NOMO-1 (cell line): ENCODE data around the gene AVL9.
A peak's percentile ranks its signal among the peaks of the same experiment; 100 is the strongest.
"Not testable (repeated sequence)": the region's sequence is repeated elsewhere in the genome, so short reads cannot be mapped to it uniquely, and the experiment has no call there.

Experiments used
- DNase-seq, 2 experiments: peaks; one replicate each; lab custom pipeline; 2025; ENCODE audit not compliant: unreplicated experiment in 2 of 2; lab: John Stamatoyannopoulos, UW

The AVL9 gene

GRCh38 chr7:32495298-32496051 lies at the start of gene AVL9:
Gene AVL9 (plus strand): TSS chr7:32495489. CDS start chr7:32495710, 221 bp downstream.
- DNase-seq = peak; percentile 88 to 94

DNA sequence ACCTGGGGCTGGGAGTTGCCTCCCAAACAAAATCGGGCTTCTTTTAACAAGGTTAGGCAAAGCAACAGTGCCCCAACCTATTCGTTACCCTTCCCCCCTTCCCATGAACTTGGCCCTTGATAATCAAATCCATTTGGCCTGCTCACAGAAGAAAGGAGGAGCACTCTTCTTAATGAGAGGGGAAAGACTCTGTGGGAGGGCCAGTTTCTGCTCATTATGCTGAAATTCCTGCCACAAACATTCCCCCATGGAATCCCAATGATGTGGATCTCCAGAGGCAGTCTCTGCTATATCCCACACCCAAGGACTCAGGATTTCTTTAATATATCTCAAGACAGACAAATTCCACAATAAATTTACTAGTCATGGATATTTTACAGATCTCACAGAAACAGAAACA lies 48.1 kb upstream of the AVL9 start:
- no peak for DNase-seq

DNA sequence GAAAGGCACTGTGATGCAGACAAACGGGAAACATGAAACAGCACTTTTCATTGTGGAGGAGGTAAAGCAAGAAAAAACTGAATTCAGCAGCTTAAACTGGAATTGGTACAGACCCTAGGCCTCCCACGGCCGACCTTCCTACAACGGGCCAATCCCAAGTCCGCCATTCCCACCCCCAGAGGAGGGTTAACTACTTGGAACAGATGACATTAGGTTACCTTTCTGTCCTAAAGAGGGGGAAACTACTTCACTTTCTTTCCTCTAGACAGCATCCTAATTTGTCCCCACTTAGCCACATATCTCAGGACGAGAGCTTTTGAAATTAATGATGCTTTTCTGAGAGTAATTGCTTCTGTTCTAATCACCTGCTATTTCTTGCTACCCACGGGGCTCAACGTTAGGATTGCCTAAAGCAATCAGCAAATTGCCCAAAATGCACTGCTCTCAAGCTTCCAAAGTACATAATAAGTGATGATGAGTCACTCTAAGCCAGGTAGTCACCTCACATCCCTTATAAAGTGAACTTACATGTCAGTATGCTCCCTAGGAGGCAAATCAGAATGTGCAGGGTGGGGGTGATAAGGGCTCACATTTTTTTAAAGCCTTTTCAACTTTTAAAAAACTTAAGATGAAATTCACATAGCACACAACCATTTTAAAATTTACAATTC lies 41.8 kb upstream of the AVL9 start:
- no peak for DNase-seq

- no peak for DNase-seq
Observed at GRCh38 chr7:32458025-32458424, 37.3 kb upstream of the AVL9 start.

DNA sequence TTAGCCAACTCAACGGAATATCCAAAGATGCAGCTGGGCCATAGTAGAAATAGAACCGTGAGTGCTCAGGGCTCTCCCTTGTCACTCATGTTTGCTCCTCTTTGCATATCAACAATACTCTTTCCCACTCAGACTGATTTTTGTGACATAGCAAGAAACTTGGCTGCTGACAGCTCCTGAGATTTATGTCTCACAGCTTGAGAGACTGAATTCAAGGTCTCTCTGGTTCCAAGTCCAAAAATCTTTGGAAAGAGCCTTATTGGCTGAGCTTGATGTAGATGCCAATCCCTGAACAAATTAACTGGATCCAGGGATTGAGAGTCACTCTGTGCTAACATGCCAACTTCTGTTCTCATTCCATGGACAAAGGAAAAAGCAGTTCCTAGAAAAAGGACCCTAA lies 35.5 kb upstream of the AVL9 start:
- DNase-seq = no peak

DNA sequence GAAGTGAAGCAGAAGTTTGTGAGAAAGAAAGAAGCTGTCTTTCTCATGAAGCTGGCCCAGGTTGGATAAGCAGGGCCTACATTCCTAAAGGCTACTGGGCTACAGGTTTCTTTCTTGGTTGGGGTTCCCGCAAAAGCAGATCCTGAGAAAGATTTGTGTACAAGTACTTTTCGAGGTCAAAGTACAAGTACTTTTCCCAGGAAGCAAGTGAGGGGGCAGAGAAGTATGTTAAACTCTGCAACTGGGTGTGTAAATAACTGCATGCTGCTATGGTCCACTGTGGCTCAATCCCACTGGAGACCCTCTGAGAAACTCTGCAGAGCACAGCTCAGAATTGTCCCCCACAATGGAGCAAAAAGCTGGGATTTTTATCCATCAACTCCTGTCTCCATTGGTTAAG lies 33.8 kb upstream of the AVL9 start:
- no peak for DNase-seq

GRCh38 chr7:32462451-32462850 lies 32.8 kb upstream of the AVL9 start:
- no peak for DNase-seq

GRCh38 chr7:32462977-32463376 lies 32.3 kb upstream of the AVL9 start:
- DNase-seq = no peak

DNA sequence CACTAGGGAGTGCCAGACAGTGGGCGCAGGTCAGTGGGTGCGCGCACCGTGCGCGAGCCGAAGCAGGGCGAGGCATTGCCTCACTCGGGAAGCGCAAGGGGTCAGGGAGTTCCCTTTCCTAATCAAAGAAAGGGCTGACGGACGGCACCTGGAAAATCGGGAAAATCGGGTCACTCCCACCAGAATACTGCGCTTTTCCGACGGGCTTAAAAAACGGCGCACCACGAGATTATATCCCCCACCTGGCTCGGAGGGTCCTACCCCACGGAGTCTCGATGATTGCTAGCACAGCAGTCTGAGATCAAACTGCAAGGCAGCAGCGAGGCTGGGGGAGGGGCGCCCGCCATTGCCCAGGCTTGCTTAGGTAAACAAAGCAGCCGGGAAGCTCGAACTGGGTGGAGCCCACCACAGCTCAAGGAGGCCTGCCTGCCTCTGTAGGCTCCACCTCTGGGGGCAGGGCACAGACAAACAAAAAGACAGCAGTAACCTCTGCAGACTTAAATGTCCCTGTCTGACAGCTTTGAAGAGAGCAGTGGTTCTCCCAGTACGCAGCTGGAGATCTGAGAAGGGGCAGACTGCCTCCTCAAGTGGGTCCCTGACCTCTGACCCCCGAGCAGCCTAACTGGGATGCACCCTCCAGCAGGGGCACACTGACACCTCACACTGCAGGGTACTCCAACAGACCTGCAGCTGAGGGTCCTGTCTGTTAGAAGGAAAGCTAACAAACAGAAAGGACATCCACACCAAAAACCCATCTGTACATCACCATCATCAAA lies 30.5 kb upstream of the AVL9 start:
- DNase-seq = not testable (repeated sequence)

GRCh38 chr7:32470004-32470403 lies 25.3 kb upstream of the AVL9 start:
- DNase-seq = not testable (repeated sequence)

GRCh38 chr7:32470871-32471270 lies 24.4 kb upstream of the AVL9 start:
- DNase-seq = no peak

DNA sequence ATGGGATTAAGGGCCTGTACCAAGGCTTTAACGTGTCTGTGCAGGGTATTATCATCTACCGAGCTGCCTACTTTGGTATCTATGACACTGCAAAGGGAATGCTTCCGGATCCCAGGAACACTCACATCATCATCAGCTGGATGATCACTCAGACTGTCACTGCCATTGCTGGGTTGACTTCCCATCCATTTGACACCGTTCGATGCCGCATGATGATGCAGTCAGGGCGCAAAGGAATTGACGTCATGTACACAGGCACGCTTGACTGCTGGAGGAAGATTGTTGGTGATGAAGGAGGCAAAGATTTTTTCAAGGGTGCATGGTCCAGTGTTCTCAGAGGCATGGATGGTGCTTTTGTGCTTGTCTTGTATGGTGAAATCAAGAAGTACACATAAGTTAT lies 23.3 kb upstream of the AVL9 start:
- DNase-seq = no peak

DNA sequence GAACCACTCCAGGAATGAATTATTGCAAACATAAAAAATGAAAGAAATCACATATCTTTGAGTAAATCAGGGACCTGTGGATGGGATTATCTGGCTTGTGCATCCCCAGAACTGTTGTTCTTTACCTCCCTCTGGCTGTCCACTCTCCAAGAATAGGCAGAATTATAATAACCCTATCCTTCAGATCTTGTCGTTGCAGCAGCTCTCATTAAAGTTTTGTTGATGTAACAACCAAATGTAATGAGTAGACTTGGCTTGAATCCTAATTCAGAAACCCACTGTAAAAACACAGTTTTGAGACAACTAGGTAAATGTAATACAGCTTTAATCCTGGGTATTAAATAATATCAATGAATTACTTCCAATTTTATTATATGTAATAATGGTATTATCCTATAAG lies 21.3 kb upstream of the AVL9 start:
- no peak for DNase-seq

DNA sequence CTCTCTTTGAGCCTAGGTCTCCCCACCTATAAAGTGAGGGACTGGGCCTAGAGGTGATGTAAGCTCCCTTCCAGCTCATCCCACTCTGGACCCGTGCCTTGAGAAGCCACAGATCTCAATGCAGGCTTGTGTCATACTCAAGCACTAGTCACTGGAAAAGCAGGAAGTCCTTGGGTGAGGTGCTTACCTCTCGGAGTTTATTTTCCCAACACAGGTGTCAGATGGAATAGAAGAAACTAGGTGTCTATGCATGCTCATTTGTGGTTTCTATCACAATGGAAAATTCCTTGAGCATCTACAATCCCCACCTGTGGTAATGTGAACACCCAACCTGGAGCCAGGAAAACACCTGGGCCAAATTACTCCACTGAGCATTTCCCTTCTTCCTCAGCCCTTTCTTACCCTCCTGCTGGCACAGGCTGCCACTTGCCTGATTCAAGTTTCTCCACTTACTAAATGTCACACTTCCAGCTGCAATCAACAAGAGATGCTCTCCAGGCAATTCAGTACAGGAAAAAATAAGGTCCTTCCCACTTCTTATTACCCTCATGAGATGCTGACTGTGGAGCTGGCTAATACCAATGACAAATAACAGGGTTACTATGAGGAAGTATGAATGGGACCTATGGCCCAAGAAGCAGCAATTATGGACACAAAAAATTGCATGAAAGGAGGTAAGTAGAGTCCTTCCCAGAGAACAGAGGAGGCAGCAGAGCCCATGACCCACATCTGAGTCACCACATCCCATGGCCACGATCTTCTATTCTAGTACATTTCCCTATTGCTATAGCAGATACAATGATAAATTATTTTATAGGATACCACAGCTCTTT lies 18.3 kb upstream of the AVL9 start:
- no peak for DNase-seq

GRCh38 chr7:32477649-32477980 lies 17.7 kb upstream of the AVL9 start:
- DNase-seq = no peak

- DNase-seq = peak; percentile 32 to 33
Observed at GRCh38 chr7:32479574-32480200, 15.6 kb upstream of the AVL9 start.

- no peak for DNase-seq
Observed at GRCh38 chr7:32481176-32481575, 14.1 kb upstream of the AVL9 start.

GRCh38 chr7:32481921-32482320 lies 13.4 kb upstream of the AVL9 start:
- DNase-seq = no peak

- DNase-seq = no peak
Observed at GRCh38 chr7:32489788-32490126, 5.5 kb upstream of the AVL9 start.

- DNase-seq = peak; percentile 92 to 94
Observed at GRCh38 chr7:32490127-32490796, 5.0 kb upstream of the AVL9 start, which contains the start of gene LSM5. Gene LSM5 (minus strand): TSS chr7:32490380. CDS start chr7:32490365, 15 bp downstream.
